HepG2 (cell line): ENCODE results near the gene GSDMA. TPM values are rescaled to one million over a fixed set of nuclear protein-coding genes. Genes with fewer than 3 reads are reported as not detected.
A peak's percentile ranks its signal among the peaks of the same experiment; 100 is the strongest.

Experiments used
- DPF2 ChIP-seq: sonication (generic); formaldehyde crosslinking; IDR thresholded peaks from 2 replicates; pipeline ENCODE4 v1.4.0; 2020; ENCODE audit warnings: mild to moderate bottlenecking, low read depth, missing genetic modification reagents, borderline replicate concordance
- HIVEP1 ChIP-seq: sonication (generic); formaldehyde crosslinking; IDR thresholded peaks from 2 replicates; pipeline ENCODE4 v1.4.0; 2020; ENCODE audit warnings: mild to moderate bottlenecking, missing genetic modification reagents
- IKZF4 ChIP-seq: sonication (generic); formaldehyde crosslinking; IDR thresholded peaks from 2 replicates; pipeline ENCODE4 v1.5.1; 2020; ENCODE audit warnings: borderline replicate concordance, mild to moderate bottlenecking, low read depth, missing genetic modification reagents; ENCODE audit errors: not compliant biosample characterization
- ISL2 ChIP-seq: sonication (generic); formaldehyde crosslinking; IDR thresholded peaks from 2 replicates; pipeline ENCODE4 v1.5.0; 2020; ENCODE audit warnings: missing genetic modification reagents
- KAT8 ChIP-seq: IDR thresholded peaks from 2 replicates; pipeline ENCODE4 v1.6.1; 2016; ENCODE audit warnings: missing genetic modification reagents, missing compliant biosample characterization
- KDM5B ChIP-seq: sonication (generic); formaldehyde crosslinking; IDR thresholded peaks from 2 replicates; pipeline ENCODE4 v1.4.0; 2020; ENCODE audit warnings: missing genetic modification reagents, mild to moderate bottlenecking, borderline replicate concordance
- MBD4 ChIP-seq: IDR thresholded peaks from 2 replicates; pipeline ENCODE4 v1.6.1; 2012; ENCODE audit warnings: low read length, inconsistent platforms, borderline replicate concordance
- MIER3 ChIP-seq: IDR thresholded peaks from 2 replicates; pipeline ENCODE4 v1.6.1; 2016; ENCODE audit warnings: missing compliant biosample characterization, borderline replicate concordance
- PCBP2 ChIP-seq: fragments of 200-400 bp; formaldehyde crosslinking; optimal IDR thresholded peaks from 2 replicates; pipeline ENCODE3; 2018; ENCODE audit warnings: low read length, low read depth; ENCODE audit not compliant: poor library complexity, severe bottlenecking
- RFX1 ChIP-seq: fragments of 450-650 bp; IDR thresholded peaks from 2 replicates; pipeline ENCODE4 v1.6.1; 2017
- SAFB2 ChIP-seq: sonication (generic); formaldehyde crosslinking; IDR thresholded peaks from 2 replicates; pipeline ENCODE4 v1.5.1; 2020; ENCODE audit warnings: missing genetic modification reagents, low read depth, mild to moderate bottlenecking, borderline replicate concordance
- SP5 ChIP-seq: IDR thresholded peaks from 2 replicates; pipeline ENCODE4 v1.6.1; 2016; ENCODE audit warnings: low read depth, borderline replicate concordance
- ZNF124 ChIP-seq: sonication (generic); formaldehyde crosslinking; IDR thresholded peaks from 2 replicates; pipeline ENCODE4 v1.4.0; 2020; ENCODE audit warnings: missing genetic modification reagents
- ZNF232 ChIP-seq: sonication (generic); formaldehyde crosslinking; IDR thresholded peaks from 2 replicates; pipeline ENCODE4 v1.4.0; 2020; ENCODE audit warnings: missing genetic modification reagents, borderline replicate concordance
- ZNF441 ChIP-seq: sonication (generic); formaldehyde crosslinking; IDR thresholded peaks from 2 replicates; pipeline ENCODE4 v1.7.0; 2021; ENCODE audit warnings: missing genetic modification reagents, borderline replicate concordance
- ZNF501 ChIP-seq: sonication (generic); formaldehyde crosslinking; IDR thresholded peaks from 2 replicates; pipeline ENCODE4 v1.5.1; 2020; ENCODE audit warnings: mild to moderate bottlenecking, moderate library complexity, missing genetic modification reagents
- ZNF547 ChIP-seq: sonication (generic); formaldehyde crosslinking; IDR thresholded peaks from 2 replicates; pipeline ENCODE4 v1.5.1; 2020; ENCODE audit warnings: mild to moderate bottlenecking, missing genetic modification reagents
- ZSCAN20 ChIP-seq: sonication (generic); formaldehyde crosslinking; IDR thresholded peaks from 2 replicates; pipeline ENCODE4 v1.4.0; 2020; ENCODE audit warnings: missing genetic modification reagents, mild to moderate bottlenecking, borderline replicate concordance
- polyA plus RNA-seq, 8 experiments: library from polyadenylated mRNA; depleted of rRNA in 3 of 8; stranded (reverse) in 7 of 8; unstranded in 1 of 8; fragments of >200 nt; fragmentation: Illumina TruSeq in 4 of 8; extraction: Trizol in 4 of 8; gene quantifications; 2 replicates each; pipeline versions ENCODE4 v1.2.1 to v1.2.3, GENCODE V29; 2011 to 2016; ENCODE audit warnings: low read depth in 4 of 8, missing spikeins in 1 of 8, mixed read lengths in 1 of 8; ENCODE audit not compliant: insufficient read depth in 1 of 8
- total RNA-seq, 5 experiments: library from RNA; depleted of rRNA; stranded (reverse); fragments of >200 nt; fragmentation: Illumina TruSeq; extraction: Trizol; gene quantifications; 2 replicates each; pipeline ENCODE4 v1.2.3, GENCODE V29; 2016; ENCODE audit warnings: low read depth in 1 of 5
- TF ChIP-seq, protein P1 (sequence below): sonication (generic); formaldehyde crosslinking; IDR thresholded peaks from 2 replicates; pipeline ENCODE4 v1.5.0; 2020; ENCODE audit warnings: mild to moderate bottlenecking, missing genetic modification reagents
- TF ChIP-seq, protein P2 (sequence below), 2 experiments: sonication (generic) in 1 of 2; formaldehyde crosslinking in 1 of 2; IDR thresholded peaks; 2 replicates each; pipeline versions ENCODE4 v1.4.0 to v1.6.1; 2016 to 2020; ENCODE audit warnings: borderline replicate concordance in 1 of 2, low read depth in 1 of 2, mild to moderate bottlenecking in 1 of 2, missing genetic modification reagents in 1 of 2
- TF ChIP-seq, protein P3 (sequence below): sonication (generic); formaldehyde crosslinking; IDR thresholded peaks from 2 replicates; pipeline ENCODE4 v1.5.1; 2020; ENCODE audit warnings: missing genetic modification reagents, mild to moderate bottlenecking, borderline replicate concordance
- TF ChIP-seq, protein P4 (sequence below): IDR thresholded peaks from 2 replicates; pipeline ENCODE4 v1.6.1; 2018; ENCODE audit warnings: missing genetic modification reagents, mild to moderate bottlenecking, missing compliant biosample characterization

The GSDMA gene
- total and polyA plus RNA-seq, 2 of the 13 experiments (the other 11 are each of a cell fraction or from before 2014, with no cell fraction given), result not detected

DNA sequence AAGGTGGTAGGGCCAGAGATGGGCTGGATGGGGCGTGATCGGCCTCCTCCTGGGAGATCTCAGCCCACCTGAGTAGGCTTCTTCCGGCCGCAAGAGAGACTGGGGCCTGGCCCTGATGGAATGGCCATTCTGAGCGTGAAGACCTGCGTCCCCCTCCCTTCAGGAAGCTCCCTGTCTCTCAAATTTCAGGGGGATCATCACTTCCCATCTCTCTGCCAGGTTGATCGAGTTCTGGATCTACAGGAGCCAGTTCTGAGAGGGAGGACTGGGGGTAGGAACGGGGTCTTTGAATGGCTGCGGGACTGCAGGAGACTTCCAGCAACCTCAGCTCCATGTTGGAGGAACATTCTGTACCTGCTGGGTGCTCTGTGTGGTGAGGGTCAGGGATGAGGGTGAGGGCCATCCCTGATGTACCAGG, 9.3 kb upstream of the GSDMA start (continued):
- no peak for TF ChIP-seq IKZF4
- TF ChIP-seq MIER3 (CRISPR knock-in tag), result no peak
- no peak; the same call in 1 of the 2 replicates for TF ChIP-seq KAT8 (CRISPR knock-in tag)
- no peak for TF ChIP-seq RFX1
- TF ChIP-seq, protein P1, sequence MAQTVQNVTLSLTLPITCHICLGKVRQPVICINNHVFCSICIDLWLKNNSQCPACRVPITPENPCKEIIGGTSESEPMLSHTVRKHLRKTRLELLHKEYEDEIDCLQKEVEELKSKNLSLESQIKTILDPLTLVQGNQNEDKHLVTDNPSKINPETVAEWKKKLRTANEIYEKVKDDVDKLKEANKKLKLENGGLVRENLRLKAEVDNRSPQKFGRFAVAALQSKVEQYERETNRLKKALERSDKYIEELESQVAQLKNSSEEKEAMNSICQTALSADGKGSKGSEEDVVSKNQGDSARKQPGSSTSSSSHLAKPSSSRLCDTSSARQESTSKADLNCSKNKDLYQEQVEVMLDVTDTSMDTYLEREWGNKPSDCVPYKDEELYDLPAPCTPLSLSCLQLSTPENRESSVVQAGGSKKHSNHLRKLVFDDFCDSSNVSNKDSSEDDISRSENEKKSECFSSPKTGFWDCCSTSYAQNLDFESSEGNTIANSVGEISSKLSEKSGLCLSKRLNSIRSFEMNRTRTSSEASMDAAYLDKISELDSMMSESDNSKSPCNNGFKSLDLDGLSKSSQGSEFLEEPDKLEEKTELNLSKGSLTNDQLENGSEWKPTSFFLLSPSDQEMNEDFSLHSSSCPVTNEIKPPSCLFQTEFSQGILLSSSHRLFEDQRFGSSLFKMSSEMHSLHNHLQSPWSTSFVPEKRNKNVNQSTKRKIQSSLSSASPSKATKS (CRISPR knock-in tag), result no peak
- no peak for TF ChIP-seq ISL2 (CRISPR knock-in tag)
- TF ChIP-seq DPF2, result no peak
- 0 out of 2 replicates have a peak, but pooled peaks have one; percentile 27 for TF ChIP-seq ZNF501 (CRISPR knock-in tag)
- TF ChIP-seq HIVEP1 (CRISPR knock-in tag), result peak; percentile 76; the same call in 1 of the 2 replicates
- no peak for TF ChIP-seq MBD4
- TF ChIP-seq ZNF547 (CRISPR knock-in tag), result no peak
- TF ChIP-seq, protein P2, sequence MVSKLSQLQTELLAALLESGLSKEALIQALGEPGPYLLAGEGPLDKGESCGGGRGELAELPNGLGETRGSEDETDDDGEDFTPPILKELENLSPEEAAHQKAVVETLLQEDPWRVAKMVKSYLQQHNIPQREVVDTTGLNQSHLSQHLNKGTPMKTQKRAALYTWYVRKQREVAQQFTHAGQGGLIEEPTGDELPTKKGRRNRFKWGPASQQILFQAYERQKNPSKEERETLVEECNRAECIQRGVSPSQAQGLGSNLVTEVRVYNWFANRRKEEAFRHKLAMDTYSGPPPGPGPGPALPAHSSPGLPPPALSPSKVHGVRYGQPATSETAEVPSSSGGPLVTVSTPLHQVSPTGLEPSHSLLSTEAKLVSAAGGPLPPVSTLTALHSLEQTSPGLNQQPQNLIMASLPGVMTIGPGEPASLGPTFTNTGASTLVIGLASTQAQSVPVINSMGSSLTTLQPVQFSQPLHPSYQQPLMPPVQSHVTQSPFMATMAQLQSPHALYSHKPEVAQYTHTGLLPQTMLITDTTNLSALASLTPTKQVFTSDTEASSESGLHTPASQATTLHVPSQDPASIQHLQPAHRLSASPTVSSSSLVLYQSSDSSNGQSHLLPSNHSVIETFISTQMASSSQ (IDR thresholded peaks at IDR 0.05; ENCODE audit: low read depth), result no peak
- TF ChIP-seq, protein P2 (CRISPR knock-in tag; IDR thresholded peaks at IDR 0.05; ENCODE audit: borderline replicate concordance), result no peak
- no peak for TF ChIP-seq ZNF441
- TF ChIP-seq, protein P3, sequence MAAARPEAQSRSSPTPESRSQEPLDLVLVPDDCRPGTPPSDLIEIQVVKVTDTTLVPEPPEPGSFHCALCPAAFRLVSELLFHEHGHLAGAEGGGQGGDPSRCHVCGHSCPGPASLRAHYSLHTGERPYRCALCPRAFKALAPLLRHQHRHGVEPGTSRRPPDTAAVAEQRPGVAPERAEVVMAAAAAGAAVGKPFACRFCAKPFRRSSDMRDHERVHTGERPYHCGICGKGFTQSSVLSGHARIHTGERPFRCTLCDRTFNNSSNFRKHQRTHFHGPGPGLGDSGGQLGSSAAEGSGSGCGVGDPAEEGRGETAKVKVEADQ (CRISPR knock-in tag), result no peak
- no peak for TF ChIP-seq ZSCAN20 (CRISPR knock-in tag)
- no peak for TF ChIP-seq ZNF124 (CRISPR knock-in tag)
- 0 out of 2 replicates have a peak, but pooled peaks have one; percentile 6 for TF ChIP-seq SP5 (CRISPR knock-in tag)
- no peak for TF ChIP-seq ZNF232
- TF ChIP-seq PCBP2, result no peak
- TF ChIP-seq, protein P4, sequence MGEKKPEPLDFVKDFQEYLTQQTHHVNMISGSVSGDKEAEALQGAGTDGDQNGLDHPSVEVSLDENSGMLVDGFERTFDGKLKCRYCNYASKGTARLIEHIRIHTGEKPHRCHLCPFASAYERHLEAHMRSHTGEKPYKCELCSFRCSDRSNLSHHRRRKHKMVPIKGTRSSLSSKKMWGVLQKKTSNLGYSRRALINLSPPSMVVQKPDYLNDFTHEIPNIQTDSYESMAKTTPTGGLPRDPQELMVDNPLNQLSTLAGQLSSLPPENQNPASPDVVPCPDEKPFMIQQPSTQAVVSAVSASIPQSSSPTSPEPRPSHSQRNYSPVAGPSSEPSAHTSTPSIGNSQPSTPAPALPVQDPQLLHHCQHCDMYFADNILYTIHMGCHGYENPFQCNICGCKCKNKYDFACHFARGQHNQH (CRISPR knock-in tag), result peak; percentile 25; the same call in 1 of the 2 replicates
- no peak for TF ChIP-seq SAFB2
- peak; percentile 76; the same call in 1 of the 2 replicates for TF ChIP-seq KDM5B
